Astrocyte (in vitro differentiated cells and primary cell): Measurements from ENCODE around the gene BACH2. TPM values are rescaled to one million over a fixed set of nuclear protein-coding genes. Genes with fewer than 3 reads are reported as not detected.
A peak's percentile ranks its signal among the peaks of the same experiment; 100 is the strongest.

ENCODE experiments used
- DNase-seq: peaks from one replicate; pipeline ENCODE4 v3.0.0-alpha.2; 2010; ENCODE audit warnings: low read depth
- FAIRE-seq: peaks from 2 replicates; lab custom pipeline; 2011; peaks lifted over from hg19 to GRCh38; lab: Jason Lieb, UNC
- H2AFZ ChIP-seq: 2 replicates; pipeline ENCODE4 v1.6.0; 2012; ENCODE audit warnings: low read depth, low read length, inconsistent platforms
- H3K27ac ChIP-seq: 2 replicates; pipeline ENCODE4 v1.5.1; 2011; ENCODE audit warnings: low read depth, low read length, inconsistent platforms
- H3K27me3 ChIP-seq: 2 replicates; pipeline ENCODE4 v1.6.0; 2011; ENCODE audit warnings: low read length, inconsistent platforms; ENCODE audit not compliant: insufficient read depth
- H3K36me3 ChIP-seq: 2 replicates; pipeline ENCODE4 v1.5.1; 2011; ENCODE audit warnings: low read length, inconsistent platforms; ENCODE audit not compliant: insufficient read depth
- H3K4me1 ChIP-seq: 2 replicates; pipeline ENCODE4 v1.5.1; 2011; ENCODE audit warnings: low read length, inconsistent platforms; ENCODE audit not compliant: insufficient read depth
- H3K4me2 ChIP-seq: 2 replicates; pipeline ENCODE4 v1.6.0; 2012; ENCODE audit warnings: low read length, inconsistent platforms
- H3K4me3 ChIP-seq: 2 replicates; pipeline ENCODE4 v1.5.1; 2011; ENCODE audit warnings: low read depth, mild to moderate bottlenecking, low read length, inconsistent platforms; ENCODE audit not compliant: insufficient read depth
- H3K79me2 ChIP-seq: 2 replicates; pipeline ENCODE4 v1.6.0; 2012; ENCODE audit warnings: mild to moderate bottlenecking, low read length, inconsistent platforms; ENCODE audit not compliant: insufficient read depth
- H3K9ac ChIP-seq: 2 replicates; pipeline ENCODE4 v1.6.0; 2012; ENCODE audit warnings: mild to moderate bottlenecking, low read length, inconsistent platforms
- H3K9me3 ChIP-seq: 2 replicates; pipeline ENCODE4 v1.5.1; 2012; ENCODE audit warnings: low read depth, mild to moderate bottlenecking, low read length, inconsistent platforms; ENCODE audit not compliant: insufficient read depth
- H4K20me1 ChIP-seq: 2 replicates; pipeline ENCODE4 v1.6.0; 2012; ENCODE audit warnings: low read length, inconsistent platforms; ENCODE audit not compliant: insufficient read depth
- H3K27ac Mint-ChIP-seq: one replicate; pipeline ENCODE4 v1.8.0; 2021; ENCODE audit warnings: mild to moderate bottlenecking, mixed read lengths; ENCODE audit not compliant: unreplicated experiment
- H3K27me3 Mint-ChIP-seq: one replicate; pipeline ENCODE4 v1.8.0; 2021; ENCODE audit warnings: low read depth, mixed read lengths; ENCODE audit not compliant: unreplicated experiment
- H3K36me3 Mint-ChIP-seq: one replicate; pipeline ENCODE4 v1.8.0; 2021; ENCODE audit warnings: low read depth, mixed read lengths; ENCODE audit not compliant: unreplicated experiment
- H3K4me1 Mint-ChIP-seq: one replicate; pipeline ENCODE4 v1.8.0; 2021; ENCODE audit warnings: low read depth, mixed read lengths; ENCODE audit not compliant: unreplicated experiment
- H3K4me3 Mint-ChIP-seq: one replicate; pipeline ENCODE4 v1.8.0; 2021; ENCODE audit warnings: mild to moderate bottlenecking, moderate library complexity, mixed read lengths; ENCODE audit not compliant: unreplicated experiment
- H3K9me3 Mint-ChIP-seq: one replicate; pipeline ENCODE4 v1.8.0; 2021; ENCODE audit warnings: mild to moderate bottlenecking, mixed read lengths; ENCODE audit not compliant: unreplicated experiment
- CTCF ChIP-seq: IDR thresholded peaks from 2 replicates; pipeline ENCODE4 v1.5.1; 2011; ENCODE audit warnings: low read depth, mild to moderate bottlenecking, inconsistent platforms, low read length, moderate library complexity; ENCODE audit not compliant: insufficient read depth
- EZH2 ChIP-seq: IDR thresholded peaks from 2 replicates; pipeline ENCODE4 v1.6.1; 2012; ENCODE audit warnings: mild to moderate bottlenecking, low read length, inconsistent platforms; ENCODE audit not compliant: insufficient read depth
- total RNA-seq: library from RNA; stranded (reverse); gene quantifications from 2 replicates; pipeline ENCODE4 v1.2.1, GENCODE V29; 2021

The BACH2 gene
- total RNA-seq, 1 donor from 2014 or later, result 17.5 TPM

DNA sequence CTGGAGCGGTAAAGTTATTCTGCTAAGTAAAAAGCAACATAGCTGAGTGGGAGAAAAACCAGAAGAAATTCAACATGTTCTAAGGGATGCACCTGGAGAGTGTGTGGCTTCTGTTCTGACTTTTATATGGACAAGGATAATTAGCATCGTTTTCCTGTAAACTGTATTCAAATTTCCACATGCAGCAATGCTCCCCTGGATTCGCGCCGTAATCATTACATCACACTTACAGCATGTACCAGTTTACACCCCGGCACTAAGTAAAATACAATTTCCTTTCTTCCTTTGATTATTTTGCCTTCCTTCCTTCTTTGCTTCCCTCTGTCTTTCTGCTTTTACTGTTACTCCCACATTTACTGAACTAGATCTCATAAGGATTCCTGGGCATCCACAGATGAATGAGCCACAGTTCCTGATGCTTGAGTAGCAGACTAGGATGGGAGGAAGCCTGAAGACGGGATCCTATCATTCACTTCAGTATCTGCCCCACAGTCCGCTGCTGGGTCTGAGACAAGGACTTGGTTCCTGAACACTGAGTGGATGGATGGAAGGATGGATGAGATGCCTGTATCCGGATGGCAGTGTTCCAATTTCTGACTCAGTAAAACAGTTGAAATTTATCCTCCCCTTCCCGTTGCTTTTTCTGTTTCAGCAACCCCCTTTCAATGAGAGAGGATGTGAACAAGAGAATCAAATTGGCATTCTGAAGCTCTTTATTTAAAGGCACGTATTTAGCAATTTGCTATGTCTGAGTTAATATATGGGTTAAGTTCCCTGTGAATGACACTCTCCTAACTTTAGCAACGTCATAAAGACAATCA is 227.7 kb downstream of the BACH2 start:
- no peak overlapping the region for H3K4me3 Mint-ChIP-seq
- Histone ChIP-seq H3K27me3 (no peaks in the 10 kb centered on the region), H3K4me1 (peaks cover 12% of the 10 kb centered on the region), H3K9me3 (no peaks in the 10 kb centered on the region), H3K9ac (no peak overlapping the region), H4K20me1 (no peaks in the 10 kb centered on the region), H3K79me2 (no peaks in the 10 kb centered on the region), H3K4me2 (peak overlapping the region; percentile 24), H3K27ac (no peak overlapping the region), H2AFZ (no peak overlapping the region), H3K4me3 (no peak overlapping the region), H3K36me3 (no peaks in the 10 kb centered on the region)
- peak overlapping the region; percentile 6 for H3K27ac Mint-ChIP-seq
- no peaks in the 10 kb centered on the region for H3K27me3 Mint-ChIP-seq
- DNase-seq, result no peak
- TF ChIP-seq CTCF (no peak), EZH2 (no peak)
- peaks cover 5% of the 10 kb centered on the region for H3K36me3 Mint-ChIP-seq
- peaks cover 3% of the 10 kb centered on the region for H3K9me3 Mint-ChIP-seq
- peaks cover 32% of the 10 kb centered on the region for H3K4me1 Mint-ChIP-seq
- no peak for FAIRE-seq

DNA sequence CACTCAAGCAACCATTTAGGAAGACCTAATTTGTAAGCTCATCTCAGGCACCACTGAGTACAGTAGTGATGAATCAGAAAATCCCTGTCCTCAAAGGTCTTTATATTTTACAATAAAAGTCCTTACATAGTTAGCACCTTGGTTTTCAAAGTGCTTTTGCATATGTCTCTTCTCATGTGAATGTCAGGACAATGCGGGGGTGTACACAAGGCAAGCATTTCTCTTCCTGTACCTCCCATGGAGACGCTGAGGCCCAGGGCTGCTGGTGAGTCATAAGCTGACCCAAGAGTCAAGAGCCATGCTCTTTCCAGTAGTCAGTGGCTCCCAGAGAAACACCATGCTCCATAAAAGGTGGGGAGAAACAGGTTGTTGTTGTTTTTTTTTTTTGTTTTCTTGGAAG is 228.4 kb downstream of the BACH2 start:
- DNase-seq, result peak; percentile 75
- Histone ChIP-seq H3K27me3 (no peaks in the 10 kb centered on the region), H3K4me2 (peak overlapping the region; percentile 7), H3K27ac (no peak overlapping the region), H3K79me2 (no peaks in the 10 kb centered on the region), H4K20me1 (no peaks in the 10 kb centered on the region), H3K4me3 (no peak overlapping the region), H3K36me3 (no peaks in the 10 kb centered on the region), H3K9me3 (no peaks in the 10 kb centered on the region), H3K4me1 (peaks cover 12% of the 10 kb centered on the region), H3K9ac (no peak overlapping the region), H2AFZ (no peak overlapping the region)
- Mint-ChIP-seq H3K27ac (no peak overlapping the region), H3K36me3 (peaks cover 5% of the 10 kb centered on the region), H3K9me3 (peaks cover 3% of the 10 kb centered on the region), H3K4me3 (no peak overlapping the region), H3K4me1 (peaks cover 26% of the 10 kb centered on the region), H3K27me3 (no peaks in the 10 kb centered on the region)
- TF ChIP-seq EZH2, result no peak
- FAIRE-seq, result no peak

DNA sequence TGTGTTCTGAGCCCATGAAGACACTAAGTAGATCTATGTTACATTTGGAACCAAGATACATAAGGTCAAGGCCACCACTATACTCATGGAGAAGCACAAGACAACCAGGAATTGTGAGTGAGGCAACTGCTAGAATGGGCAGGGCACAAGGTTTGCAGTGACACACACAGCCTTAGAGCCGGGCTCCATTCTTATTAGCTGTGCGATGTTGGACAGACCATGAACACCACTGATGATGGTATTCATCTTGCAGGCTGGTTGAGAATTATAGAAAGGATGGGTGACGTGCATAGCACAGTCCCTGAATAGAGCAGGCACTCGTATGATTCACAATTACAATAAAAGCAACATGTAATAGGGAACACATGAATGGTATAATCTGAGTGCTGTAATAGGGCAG is 229.9 kb downstream of the BACH2 start:
- H3K4me3 ChIP-seq, result no peak overlapping the region
- TF ChIP-seq EZH2 (no peak), CTCF (no peak)
- H3K4me1 ChIP-seq, result peaks cover 12% of the 10 kb centered on the region
- H3K27ac Mint-ChIP-seq, result no peak overlapping the region
- H3K4me2 ChIP-seq, result no peak overlapping the region
- H3K79me2 ChIP-seq, result no peaks in the 10 kb centered on the region
- H3K9ac ChIP-seq, result no peak overlapping the region
- H3K27me3 Mint-ChIP-seq, result no peaks in the 10 kb centered on the region
- H2AFZ ChIP-seq, result no peak overlapping the region
- no peaks in the 10 kb centered on the region for H4K20me1 ChIP-seq
- H3K36me3 ChIP-seq, result no peaks in the 10 kb centered on the region
- no peaks in the 10 kb centered on the region for H3K9me3 ChIP-seq
- H3K36me3 Mint-ChIP-seq, result peaks cover 5% of the 10 kb centered on the region
- H3K27me3 ChIP-seq, result no peaks in the 10 kb centered on the region
- FAIRE-seq (no peak), DNase-seq (no peak)
- H3K27ac ChIP-seq, result no peak overlapping the region
- H3K9me3 Mint-ChIP-seq, result peaks cover 3% of the 10 kb centered on the region
- peaks cover 24% of the 10 kb centered on the region for H3K4me1 Mint-ChIP-seq
- no peak overlapping the region for H3K4me3 Mint-ChIP-seq
